ENCODE results near the gene EFNB1.

DNA sequence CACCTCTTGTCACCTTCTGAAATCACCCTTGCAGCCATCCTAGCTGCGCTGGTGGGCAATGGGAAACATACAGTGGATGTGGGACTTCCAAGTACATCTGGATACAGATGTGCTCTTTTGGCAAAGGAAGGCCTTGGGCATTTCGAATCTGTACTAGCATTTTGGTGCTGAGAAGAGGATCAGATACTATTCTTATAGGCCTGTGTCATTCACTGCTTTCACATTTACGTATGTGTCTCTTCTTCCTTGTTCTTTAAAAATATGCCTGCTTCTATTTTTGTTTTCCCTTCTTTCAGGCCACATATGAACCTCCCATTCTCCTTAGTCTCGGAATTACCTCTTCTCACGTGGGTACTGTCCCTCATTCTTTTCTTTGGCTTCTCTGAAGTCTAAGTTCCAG is 53.1 kb downstream of the EFNB1 start:
- TF ChIP-seq POLR2A (IDR thresholded peaks at IDR 0.05) (no peak), POLR2AphosphoS5 (IDR thresholded peaks at IDR 0.05) (no peak), EP300 (IDR thresholded peaks at IDR 0.05) (no peak)
- TF ChIP-seq, protein P1, sequence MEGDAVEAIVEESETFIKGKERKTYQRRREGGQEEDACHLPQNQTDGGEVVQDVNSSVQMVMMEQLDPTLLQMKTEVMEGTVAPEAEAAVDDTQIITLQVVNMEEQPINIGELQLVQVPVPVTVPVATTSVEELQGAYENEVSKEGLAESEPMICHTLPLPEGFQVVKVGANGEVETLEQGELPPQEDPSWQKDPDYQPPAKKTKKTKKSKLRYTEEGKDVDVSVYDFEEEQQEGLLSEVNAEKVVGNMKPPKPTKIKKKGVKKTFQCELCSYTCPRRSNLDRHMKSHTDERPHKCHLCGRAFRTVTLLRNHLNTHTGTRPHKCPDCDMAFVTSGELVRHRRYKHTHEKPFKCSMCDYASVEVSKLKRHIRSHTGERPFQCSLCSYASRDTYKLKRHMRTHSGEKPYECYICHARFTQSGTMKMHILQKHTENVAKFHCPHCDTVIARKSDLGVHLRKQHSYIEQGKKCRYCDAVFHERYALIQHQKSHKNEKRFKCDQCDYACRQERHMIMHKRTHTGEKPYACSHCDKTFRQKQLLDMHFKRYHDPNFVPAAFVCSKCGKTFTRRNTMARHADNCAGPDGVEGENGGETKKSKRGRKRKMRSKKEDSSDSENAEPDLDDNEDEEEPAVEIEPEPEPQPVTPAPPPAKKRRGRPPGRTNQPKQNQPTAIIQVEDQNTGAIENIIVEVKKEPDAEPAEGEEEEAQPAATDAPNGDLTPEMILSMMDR (IDR thresholded peaks at IDR 0.05) = no peak

Data from gastroesophageal sphincter (tissue), 3 donors.